H9 (cell line): ENCODE data around the gene TTC28. TPM values are rescaled to one million over a fixed set of nuclear protein-coding genes. Genes with fewer than 3 reads are reported as not detected.

ENCODE experiments used
- DNase-seq: peaks from one replicate; pipeline ENCODE4 v3.0.0-alpha.2; 2017
- H2AFZ ChIP-seq: one replicate; pipeline ENCODE4 v1.6.1; 2013; ENCODE audit warnings: mild to moderate bottlenecking, low read length, control low read depth, moderate library complexity
- H2AK5ac ChIP-seq: 2 replicates; pipeline ENCODE4 v1.6.1; 2013; ENCODE audit warnings: low read length, control low read depth, mixed read lengths; ENCODE audit not compliant: insufficient read length
- H2BK120ac ChIP-seq: one replicate; pipeline ENCODE4 v1.6.1; 2013; ENCODE audit warnings: low read depth, mild to moderate bottlenecking, low read length, control low read depth, inconsistent platforms; ENCODE audit not compliant: poor library complexity, severe bottlenecking
- H2BK12ac ChIP-seq: 2 replicates; pipeline ENCODE4 v1.6.1; 2013; ENCODE audit warnings: low read length, control low read depth, mixed read lengths, low read depth; ENCODE audit not compliant: insufficient read length
- H2BK15ac ChIP-seq: 2 replicates; pipeline ENCODE4 v1.6.1; 2013; ENCODE audit warnings: low read depth, low read length, control low read depth
- H2BK20ac ChIP-seq: one replicate; pipeline ENCODE4 v1.6.1; 2013; ENCODE audit warnings: low read depth, mild to moderate bottlenecking, low read length, control low read depth, inconsistent platforms; ENCODE audit not compliant: poor library complexity, severe bottlenecking
- H2BK5ac ChIP-seq: 2 replicates; pipeline ENCODE4 v1.6.1; 2013; ENCODE audit warnings: low read length, control low read depth, mixed read lengths; ENCODE audit not compliant: insufficient read length
- H3K14ac ChIP-seq: 2 replicates; pipeline ENCODE4 v1.6.1; 2013; ENCODE audit warnings: low read length, control low read depth; ENCODE audit not compliant: insufficient read depth
- H3K18ac ChIP-seq: 2 replicates; pipeline ENCODE4 v1.6.1; 2013; ENCODE audit warnings: low read depth, mild to moderate bottlenecking, mixed read lengths, low read length, control low read depth; ENCODE audit not compliant: insufficient read length
- H3K23ac ChIP-seq: 2 replicates; pipeline ENCODE4 v1.6.1; 2013; ENCODE audit warnings: low read length, control low read depth, mixed read lengths, low read depth; ENCODE audit not compliant: insufficient read length
- H3K23me2 ChIP-seq: 2 replicates; pipeline ENCODE4 v1.6.1; 2013; ENCODE audit warnings: low read depth, mild to moderate bottlenecking, mixed read lengths, low read length, control low read depth; ENCODE audit not compliant: insufficient read length, poor library complexity, severe bottlenecking
- H3K27ac ChIP-seq: 2 replicates; pipeline ENCODE4 v1.5.1; 2013; ENCODE audit warnings: low read length, control low read depth, mixed read lengths, low read depth; ENCODE audit not compliant: insufficient read length
- H3K27me3 ChIP-seq: 2 replicates; pipeline ENCODE4 v1.6.1; 2013; ENCODE audit warnings: low read length, control low read depth, inconsistent platforms; ENCODE audit not compliant: insufficient read depth
- H3K4ac ChIP-seq: 2 replicates; pipeline ENCODE4 v1.6.1; 2013; ENCODE audit warnings: low read depth, mild to moderate bottlenecking, control low read depth, inconsistent platforms, low read length, moderate library complexity
- H3K4me1 ChIP-seq: 2 replicates; pipeline ENCODE4 v1.6.1; 2013; ENCODE audit warnings: low read length, control low read depth, inconsistent platforms; ENCODE audit not compliant: insufficient read depth
- H3K4me2 ChIP-seq: 2 replicates; pipeline ENCODE4 v1.6.1; 2013; ENCODE audit warnings: low read length, control low read depth, mixed read lengths; ENCODE audit not compliant: insufficient read length, insufficient read depth
- H3K56ac ChIP-seq: 2 replicates; pipeline ENCODE4 v1.6.1; 2013; ENCODE audit warnings: low read depth, mild to moderate bottlenecking, mixed read lengths, low read length, control low read depth; ENCODE audit not compliant: insufficient read length
- H3K79me1 ChIP-seq: 2 replicates; pipeline ENCODE4 v1.6.1; 2013; ENCODE audit warnings: low read depth, mild to moderate bottlenecking, moderate library complexity, low read length, control low read depth, inconsistent platforms; ENCODE audit not compliant: insufficient read depth, poor library complexity, severe bottlenecking
- H3K79me2 ChIP-seq: 2 replicates; pipeline ENCODE4 v1.6.1; 2013; ENCODE audit warnings: low read length, control low read depth, inconsistent platforms; ENCODE audit not compliant: insufficient read depth
- H3K9ac ChIP-seq: 2 replicates; pipeline ENCODE4 v1.6.1; 2013; ENCODE audit warnings: low read length, control low read depth, mixed read lengths; ENCODE audit not compliant: insufficient read length; ENCODE audit errors: extremely low read depth
- H3K9me3 ChIP-seq: one replicate; pipeline ENCODE4 v1.6.1; 2013; ENCODE audit warnings: low read depth, low read length, inconsistent platforms; ENCODE audit not compliant: control insufficient read depth
- H3T11ph ChIP-seq: one replicate; pipeline ENCODE4 v1.6.1; 2013; ENCODE audit warnings: mild to moderate bottlenecking, low read length, control low read depth, inconsistent platforms
- H4K20me1 ChIP-seq: one replicate; pipeline ENCODE4 v1.6.1; 2013; ENCODE audit not compliant: control insufficient read depth, insufficient read length, insufficient read depth
- H4K5ac ChIP-seq: 2 replicates; pipeline ENCODE4 v1.6.1; 2013; ENCODE audit warnings: low read depth, mild to moderate bottlenecking, mixed read lengths, low read length, control low read depth; ENCODE audit not compliant: insufficient read length
- H4K8ac ChIP-seq: replicated peaks from 2 replicates; pipeline ENCODE4 v1.6.1; 2013; ENCODE audit warnings: low read length, control low read depth, mixed read lengths, low read depth; ENCODE audit not compliant: insufficient read length
- H4K91ac ChIP-seq: 2 replicates; pipeline ENCODE4 v1.6.1; 2013; ENCODE audit warnings: low read depth, mild to moderate bottlenecking, moderate library complexity, mixed read lengths, low read length, control low read depth; ENCODE audit not compliant: insufficient read length
- H3K27ac Mint-ChIP-seq, 3 experiments: 2 replicates in 2 of 3; 3 replicates in 1 of 3; pipeline ENCODE4 v1.8.0; 2020 to 2021; ENCODE audit warnings: mixed read lengths in 3 of 3, mild to moderate bottlenecking in 1 of 3, moderate library complexity in 1 of 3
- H3K27me3 Mint-ChIP-seq: 2 replicates; pipeline ENCODE4 v1.8.0; 2021; ENCODE audit warnings: low read depth, mild to moderate bottlenecking, moderate library complexity, mixed read lengths
- H3K36me3 Mint-ChIP-seq, 3 experiments: 2 replicates in 2 of 3; 3 replicates in 1 of 3; pipeline ENCODE4 v1.8.0; 2020 to 2021; ENCODE audit warnings: low read depth in 3 of 3, mixed read lengths in 3 of 3; ENCODE audit not compliant: insufficient read depth in 1 of 3
- H3K4me1 Mint-ChIP-seq, 2 experiments: 2 replicates each; pipeline ENCODE4 v1.8.0; 2020; ENCODE audit warnings: mixed read lengths in 2 of 2
- H3K4me3 Mint-ChIP-seq, 2 experiments: 2 replicates in 1 of 2; 3 replicates in 1 of 2; pipeline ENCODE4 v1.8.0; 2020 to 2021; ENCODE audit warnings: mild to moderate bottlenecking in 2 of 2, mixed read lengths in 2 of 2, moderate library complexity in 1 of 2
- H3K9me3 Mint-ChIP-seq, 2 experiments: 2 replicates in 1 of 2; 3 replicates in 1 of 2; pipeline ENCODE4 v1.8.0; 2020; ENCODE audit warnings: mild to moderate bottlenecking in 2 of 2, mixed read lengths in 2 of 2, moderate library complexity in 1 of 2
- CTCF ChIP-seq: fragments of 200-600 bp; sonication (generic); conservative IDR thresholded peaks from 3 replicates; pipeline ENCODE4 v1.8.0; 2021; ENCODE audit warnings: antibody characterized with exemption, mild to moderate bottlenecking
- WGBS: extraction: QIAGEN DNeasy Blood & Tissue Kit; methylation state at CpG from one replicate; pipeline ENCODE4 v1.1.7; 2013; ENCODE audit warnings: missing lambda C conversion rate, low lambda C conversion rate, mixed read lengths; ENCODE audit not compliant: insufficient read length; ENCODE audit errors: extremely low coverage; 5-methylcytosine and 5-hydroxymethylcytosine counted together
- total RNA-seq: library from RNA; stranded (reverse); gene quantifications from 2 replicates; pipeline ENCODE4 v1.2.1, GENCODE V29; 2021

TTC28 gene
- total RNA-seq, 1 experiment from 2014 or later, result 13.6 TPM

GRCh38 chr22:28068826-28069225 is 610.8 kb downstream of the TTC28 start:
- no CpG with 5 or more reads among the region's 2 CpGs for WGBS
- Mint-ChIP-seq H3K9me3 (no peaks in the 10 kb centered on the region), H3K27me3 (no peaks in the 10 kb centered on the region), H3K4me3 (no peak overlapping the region), H3K4me1 (no peaks in the 10 kb centered on the region), H3K36me3 (no peaks in the 10 kb centered on the region; a peak in 1 of 7 replicates), H3K27ac (no peak overlapping the region)
- TF ChIP-seq CTCF, result no peak
- Histone ChIP-seq H4K20me1 (no peaks in the 10 kb centered on the region), H4K91ac (no peak overlapping the region), H2AK5ac (no peak overlapping the region), H3K27ac (no peak overlapping the region), H2BK120ac (no peak overlapping the region), H3K23me2 (no peaks in the 10 kb centered on the region), H3K27me3 (no peaks in the 10 kb centered on the region), H2BK20ac (no peak overlapping the region), H3K23ac (no peak overlapping the region), H3K56ac (no peak overlapping the region), H3T11ph (no peak overlapping the region), H3K4me2 (no peak overlapping the region), H3K9me3 (no peaks in the 10 kb centered on the region), H2AFZ (no peak overlapping the region), H4K8ac (no peak overlapping the region), H2BK12ac (no peak overlapping the region), H3K79me1 (no peaks in the 10 kb centered on the region), H4K5ac (no peak overlapping the region), H3K14ac (no peak overlapping the region), H3K18ac (no peak overlapping the region), H3K9ac (no peak overlapping the region), H2BK15ac (no peak overlapping the region), H3K4me1 (no peaks in the 10 kb centered on the region), H2BK5ac (no peak overlapping the region), H3K4ac (no peak overlapping the region), H3K79me2 (no peaks in the 10 kb centered on the region)
- no peak for DNase-seq
